Measurements from ENCODE around the gene SORCS2. TPM values are rescaled to one million over a fixed set of nuclear protein-coding genes. Genes with fewer than 3 reads are reported as not detected.

Gene SORCS2
- total and polyA plus RNA-seq, 2 of the 8 experiments (the other 6 are each of a cell fraction or from before 2014, with no cell fraction given), result 0.36 to 1.8 TPM

DNA sequence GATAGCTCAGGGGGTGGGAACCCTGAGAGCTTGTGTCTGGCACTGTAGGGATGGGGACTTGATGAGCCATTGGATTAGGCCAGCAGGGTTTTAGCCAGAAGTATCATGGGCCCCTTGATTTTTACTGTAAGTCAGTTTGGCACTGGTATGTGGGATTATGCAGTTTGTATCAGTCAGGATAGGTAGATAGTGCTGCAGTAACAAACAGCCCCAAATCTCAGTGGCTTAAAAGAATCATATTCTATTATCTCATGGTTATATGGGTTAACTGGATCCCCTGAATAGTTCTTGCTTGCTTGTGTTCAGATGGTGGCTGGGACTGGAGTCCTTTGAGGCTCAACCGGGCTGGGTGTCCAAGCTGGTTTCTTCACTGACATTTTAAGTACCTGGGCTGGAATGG, 56.5 kb downstream of the SORCS2 start (continued):
- TF ChIP-seq CBX5 (IDR thresholded peaks at IDR 0.05; ENCODE audit: low read depth, low read length) (no peak), ZNF274 (IDR thresholded peaks at IDR 0.05; ENCODE audit: borderline replicate concordance, extremely low read depth, low read length) (no peak), PHF8 (conservative IDR thresholded peaks at IDR 0.05; ENCODE audit: low read depth, low read length) (no peak), TEAD4 (IDR thresholded peaks at IDR 0.05; ENCODE audit: low read depth, low read length) (no peak), TBP (IDR thresholded peaks at IDR 0.05; ENCODE audit: low read depth, low read length) (no peak), YY1 (IDR thresholded peaks at IDR 0.05; ENCODE audit: low read depth, low read length) (no peak)
